GM18505 (cell line): ENCODE data around the gene GLI3.

Source experiments
- ATAC-seq: cut with Tn5 transposase; IDR thresholded peaks from one replicate; pipeline ENCODE4 v1.9.1; 2021; ENCODE audit not compliant: unreplicated experiment
- POLR2A ChIP-seq: IDR thresholded peaks from 4 replicates; pipeline ENCODE4 v1.6.1; 2011; ENCODE audit warnings: borderline replicate concordance; ENCODE audit not compliant: insufficient read depth, insufficient read length; ENCODE audit errors: extremely low read depth

The GLI3 gene

DNA sequence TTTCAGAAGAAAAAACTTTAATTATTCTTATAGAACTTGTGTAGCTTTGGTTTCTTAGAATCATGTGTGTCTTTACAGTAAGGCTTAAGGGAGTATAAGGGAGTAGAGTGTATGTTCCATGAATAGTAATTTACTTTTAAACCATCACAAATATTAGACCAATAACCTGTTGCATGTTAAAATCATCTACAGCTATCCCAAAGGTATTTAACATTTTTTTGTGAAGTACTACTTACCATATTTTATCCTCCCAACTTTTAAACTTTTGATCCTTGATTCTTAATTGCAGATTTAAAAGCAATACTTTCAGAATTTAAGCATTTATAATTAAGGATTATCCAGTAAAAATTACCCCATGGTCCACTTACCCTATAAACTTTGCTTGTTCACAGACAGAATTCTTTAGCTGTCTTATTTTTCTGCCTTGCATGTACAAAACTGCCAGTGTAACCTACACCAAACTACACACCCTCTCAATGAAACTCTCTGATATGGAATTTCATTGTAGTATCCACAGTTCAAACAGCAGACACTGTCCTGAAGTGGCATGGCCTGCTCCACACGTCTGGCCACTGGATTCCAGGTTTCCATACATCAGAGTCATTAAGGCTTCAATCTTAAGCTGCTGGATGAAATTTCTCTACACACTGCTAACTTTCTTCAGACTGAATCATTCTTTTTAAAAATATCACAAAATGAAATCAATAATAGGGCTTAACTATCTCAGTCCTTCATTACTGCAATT, 5.8 kb downstream of the GLI3 start:
- no peak for TF ChIP-seq POLR2A

GRCh38 chr7:42227936-42228591, 8.9 kb downstream of the GLI3 start:
- peak; percentile 27 for ATAC-seq
- no peak for TF ChIP-seq POLR2A

More for the DNA sequence above, 5.8 kb downstream of the GLI3 start:
- no peak for ATAC-seq

DNA sequence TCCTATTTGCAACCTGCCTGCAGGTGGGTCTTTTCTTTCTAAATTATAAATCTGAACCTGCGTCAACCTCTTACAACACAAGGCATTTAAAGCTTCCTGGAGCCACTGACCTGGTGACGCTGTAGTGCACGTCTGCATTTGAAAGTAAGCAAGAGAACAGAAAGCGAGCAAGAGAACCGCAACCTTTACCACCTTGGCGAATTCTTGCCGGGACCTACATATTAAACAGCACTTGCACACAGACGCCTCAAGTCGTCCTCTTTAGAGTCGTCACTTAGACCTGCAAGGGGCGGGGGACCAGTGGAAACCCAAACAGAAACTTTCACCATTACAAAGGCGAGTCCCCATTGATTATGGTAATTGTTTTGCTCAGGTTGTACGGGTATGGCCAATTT, 9.5 kb downstream of the GLI3 start:
- no peak for TF ChIP-seq POLR2A
- peak; percentile 66 for ATAC-seq

GRCh38 chr7:42227021-42227420, 10.0 kb downstream of the GLI3 start:
- no peak for ATAC-seq
- no peak for TF ChIP-seq POLR2A

DNA sequence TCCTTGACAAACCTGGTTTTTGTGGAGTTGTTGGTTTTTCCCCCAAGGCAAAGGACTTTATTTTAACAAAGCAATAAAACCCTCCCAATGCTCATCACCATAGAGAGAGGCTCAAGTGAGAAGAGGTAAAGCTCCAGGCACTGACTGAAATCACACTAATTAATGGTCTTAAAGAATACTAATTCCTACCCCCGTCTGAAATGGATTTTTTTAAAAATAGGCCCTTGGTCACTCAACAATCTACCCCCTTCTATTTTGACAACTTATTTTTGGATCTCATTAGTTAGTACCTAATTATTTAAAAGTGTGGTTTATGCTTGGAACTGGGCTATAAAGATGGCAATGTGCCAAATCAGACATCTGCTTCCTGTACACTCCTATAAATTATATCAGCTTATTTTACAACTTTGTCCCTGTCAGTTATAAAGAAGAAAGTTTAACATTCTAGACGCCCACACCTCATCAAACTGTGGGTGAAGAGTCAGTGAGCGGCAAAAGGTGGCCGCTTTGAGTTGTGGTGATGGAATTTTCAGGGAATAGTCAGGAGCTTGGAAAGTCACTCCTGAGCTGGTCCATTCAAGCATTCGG, 10.6 kb downstream of the GLI3 start:
- TF ChIP-seq POLR2A: no peak
- no peak for ATAC-seq

- no peak for ATAC-seq
- no peak for TF ChIP-seq POLR2A
Observed at GRCh38 chr7:42224391-42225003, 12.5 kb downstream of the GLI3 start.

DNA sequence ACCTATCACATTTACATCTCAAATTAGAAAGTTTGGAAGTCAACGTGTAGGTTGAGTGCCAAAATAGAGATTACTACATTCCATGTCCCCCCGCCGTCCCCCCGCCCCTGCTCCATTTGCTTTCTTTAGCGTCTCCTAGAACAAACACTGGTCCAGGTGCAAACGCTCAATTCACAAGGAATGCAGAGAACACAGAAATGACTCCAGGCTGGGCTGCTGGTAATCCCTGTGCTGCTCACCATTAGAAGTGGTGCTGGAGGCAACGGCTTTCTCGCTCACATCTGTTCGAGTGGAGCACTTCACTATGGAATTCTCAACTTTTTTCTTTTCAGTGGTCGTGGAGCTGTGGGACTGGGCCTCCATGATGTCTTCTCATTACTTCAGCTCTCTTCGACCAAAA, 14.1 kb downstream of the GLI3 start:
- ATAC-seq: no peak
- no peak for TF ChIP-seq POLR2A

DNA sequence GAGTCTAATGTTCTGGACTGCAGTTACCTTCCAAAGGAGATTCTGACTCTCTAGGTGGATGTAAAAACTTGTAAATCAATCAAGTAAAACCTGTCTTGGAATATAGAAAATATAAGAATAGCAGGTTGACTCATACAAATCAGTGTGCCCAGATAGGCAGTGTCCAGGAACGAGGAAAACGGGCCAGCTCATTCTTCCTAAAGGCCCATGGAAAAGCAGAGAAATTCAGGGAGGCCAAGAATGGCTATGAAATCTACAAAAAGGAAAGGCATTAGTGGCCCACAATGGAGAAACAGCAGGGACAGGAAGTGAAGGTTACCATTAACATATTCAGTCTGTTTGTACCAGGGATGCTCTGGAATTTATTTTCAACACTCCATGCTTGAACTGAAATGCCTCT, 14.9 kb downstream of the GLI3 start:
- ATAC-seq: no peak
- TF ChIP-seq POLR2A: no peak

DNA sequence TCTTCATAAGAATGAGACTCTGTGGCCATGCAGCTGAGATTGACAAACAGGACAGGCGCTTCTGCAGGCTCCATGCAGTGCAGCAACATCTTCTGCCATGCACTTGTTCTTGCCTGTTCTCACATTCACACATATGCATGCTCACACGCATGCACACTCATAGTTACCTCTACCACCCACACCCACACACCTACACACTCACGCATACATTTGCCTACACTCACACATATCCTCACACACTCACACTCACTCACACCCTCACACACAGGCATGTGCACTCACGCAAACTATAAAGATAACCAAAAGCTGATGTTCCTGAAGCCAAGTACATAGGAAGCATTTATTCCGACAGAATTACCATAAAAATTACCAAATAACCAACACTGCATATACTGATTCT, 15.7 kb downstream of the GLI3 start:
- ATAC-seq: no peak
- TF ChIP-seq POLR2A: no peak

GRCh38 chr7:42219447-42219846, 17.6 kb downstream of the GLI3 start:
- ATAC-seq: no peak
- no peak for TF ChIP-seq POLR2A

GRCh38 chr7:42218248-42218647, 18.8 kb downstream of the GLI3 start:
- no peak for TF ChIP-seq POLR2A
- no peak for ATAC-seq

DNA sequence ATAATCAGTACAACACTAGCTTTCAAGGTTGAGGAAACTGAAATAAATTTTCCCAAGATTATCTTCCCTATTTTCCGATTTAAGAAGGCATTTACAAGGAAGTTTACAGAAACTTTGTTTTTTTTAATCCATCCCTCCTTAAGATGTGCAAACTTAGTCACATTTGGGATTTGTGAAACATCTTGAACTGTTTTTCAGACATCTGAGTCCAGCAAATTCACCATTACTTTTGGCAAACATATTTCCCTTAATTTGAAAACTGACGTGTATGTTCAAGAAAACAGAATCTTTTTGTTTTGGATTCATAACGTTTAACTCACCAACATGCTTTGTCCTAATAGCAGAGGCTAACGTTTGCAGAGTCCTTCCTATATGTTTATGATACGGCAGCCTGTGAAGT, 19.5 kb downstream of the GLI3 start:
- ATAC-seq: no peak
- TF ChIP-seq POLR2A: no peak

DNA sequence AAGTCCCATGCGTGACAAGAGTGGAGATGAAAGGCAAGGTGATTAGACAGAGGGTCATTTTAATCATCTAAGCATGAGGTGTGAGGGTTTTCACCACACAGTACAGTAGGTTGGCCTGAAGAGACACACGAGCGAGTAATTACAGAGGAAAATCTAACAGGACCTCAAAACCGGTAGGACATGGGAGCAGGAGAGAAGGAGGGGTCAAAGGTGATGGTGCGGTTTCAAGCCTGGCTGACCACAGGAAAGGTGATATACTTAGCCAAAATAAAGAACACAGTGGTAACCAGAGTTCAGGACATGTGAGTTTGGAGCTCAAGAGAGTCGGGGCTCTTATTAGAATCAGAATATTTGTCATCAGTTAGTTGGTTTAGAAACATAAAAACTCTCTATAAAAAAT, 20.0 kb downstream of the GLI3 start:
- no peak for ATAC-seq
- TF ChIP-seq POLR2A: no peak
